OCI-LY7 (cell line): Measurements from ENCODE around the gene HSDL2.

ENCODE experiments used
- EZH2phosphoT487 ChIP-seq: fragments of 200-600 bp; sonication (generic); IDR thresholded peaks from 2 replicates; pipeline ENCODE4 v1.6.1; 2018; ENCODE audit warnings: low read depth, borderline replicate concordance, mild to moderate bottlenecking, mixed run types, antibody characterized with exemption, low read length, moderate library complexity, mixed read lengths
- TF ChIP-seq, protein P1 (sequence below): fragments of 200-600 bp; sonication (generic); conservative IDR thresholded peaks from 2 replicates; pipeline ENCODE4 v1.5.1; 2014; ENCODE audit warnings: mild to moderate bottlenecking, antibody characterized with exemption, low read length, moderate library complexity, mixed read lengths

DNA sequence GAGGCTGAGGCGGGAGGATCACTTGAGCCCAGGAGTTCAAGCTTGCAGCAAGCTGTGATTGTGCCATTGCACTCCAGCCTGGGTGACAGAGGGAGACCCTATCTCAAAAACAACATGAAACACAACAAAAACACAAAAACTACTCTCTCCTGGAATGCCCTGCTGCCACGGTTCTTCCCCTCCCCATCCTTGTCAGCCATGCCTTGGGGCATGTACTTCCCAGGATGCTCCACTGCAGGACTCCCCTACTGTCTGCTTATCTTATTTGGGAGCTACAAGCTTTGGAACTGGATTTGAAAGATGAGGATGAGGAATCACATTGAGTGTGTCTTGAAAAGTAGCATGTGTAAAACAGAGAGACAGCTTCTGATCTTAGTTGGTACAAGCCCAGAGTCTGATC lies 66.6 kb downstream of the HSDL2 start:
- TF ChIP-seq, protein P1, sequence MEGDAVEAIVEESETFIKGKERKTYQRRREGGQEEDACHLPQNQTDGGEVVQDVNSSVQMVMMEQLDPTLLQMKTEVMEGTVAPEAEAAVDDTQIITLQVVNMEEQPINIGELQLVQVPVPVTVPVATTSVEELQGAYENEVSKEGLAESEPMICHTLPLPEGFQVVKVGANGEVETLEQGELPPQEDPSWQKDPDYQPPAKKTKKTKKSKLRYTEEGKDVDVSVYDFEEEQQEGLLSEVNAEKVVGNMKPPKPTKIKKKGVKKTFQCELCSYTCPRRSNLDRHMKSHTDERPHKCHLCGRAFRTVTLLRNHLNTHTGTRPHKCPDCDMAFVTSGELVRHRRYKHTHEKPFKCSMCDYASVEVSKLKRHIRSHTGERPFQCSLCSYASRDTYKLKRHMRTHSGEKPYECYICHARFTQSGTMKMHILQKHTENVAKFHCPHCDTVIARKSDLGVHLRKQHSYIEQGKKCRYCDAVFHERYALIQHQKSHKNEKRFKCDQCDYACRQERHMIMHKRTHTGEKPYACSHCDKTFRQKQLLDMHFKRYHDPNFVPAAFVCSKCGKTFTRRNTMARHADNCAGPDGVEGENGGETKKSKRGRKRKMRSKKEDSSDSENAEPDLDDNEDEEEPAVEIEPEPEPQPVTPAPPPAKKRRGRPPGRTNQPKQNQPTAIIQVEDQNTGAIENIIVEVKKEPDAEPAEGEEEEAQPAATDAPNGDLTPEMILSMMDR = no peak
- no peak for TF ChIP-seq EZH2phosphoT487
